GM12864 (cell line): ENCODE data around the gene CTNNA2.

ENCODE experiments used
- DNase-seq: peaks from one replicate; pipeline ENCODE4 v3.0.0-alpha.2; 2011; ENCODE audit warnings: low read depth
- H3K4me3 ChIP-seq: 2 replicates; pipeline ENCODE4 v1.5.1; 2011; ENCODE audit warnings: mild to moderate bottlenecking, low read depth, low read length, control low read depth
- TF ChIP-seq, protein P1 (sequence below): IDR thresholded peaks from 2 replicates; pipeline ENCODE4 v1.5.1; 2011; ENCODE audit warnings: low read depth, mild to moderate bottlenecking, moderate library complexity, low read length, control low read depth, inconsistent platforms; ENCODE audit errors: missing control alignments

The CTNNA2 gene

DNA sequence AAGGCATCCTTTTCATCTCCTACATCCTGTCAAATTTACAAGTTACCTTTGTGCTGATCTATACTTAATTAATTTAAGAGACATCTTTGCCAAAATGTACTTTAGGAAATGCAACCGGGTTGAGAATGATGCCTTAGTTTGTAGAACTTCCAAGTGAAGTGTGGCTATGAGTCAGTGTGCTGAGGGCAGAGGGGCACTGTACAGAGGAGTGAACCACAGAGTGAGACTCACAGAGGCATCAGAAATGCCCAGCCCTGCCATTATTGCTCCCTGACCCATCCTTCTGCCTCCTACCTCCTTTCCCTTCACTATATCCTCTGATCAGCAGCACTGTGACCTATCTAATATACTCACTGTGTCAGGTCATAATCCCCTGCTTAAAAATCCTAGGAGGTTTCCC lies 471.6 kb downstream of the CTNNA2 start:
- H3K4me3 ChIP-seq = no peak overlapping the region
- TF ChIP-seq, protein P1, sequence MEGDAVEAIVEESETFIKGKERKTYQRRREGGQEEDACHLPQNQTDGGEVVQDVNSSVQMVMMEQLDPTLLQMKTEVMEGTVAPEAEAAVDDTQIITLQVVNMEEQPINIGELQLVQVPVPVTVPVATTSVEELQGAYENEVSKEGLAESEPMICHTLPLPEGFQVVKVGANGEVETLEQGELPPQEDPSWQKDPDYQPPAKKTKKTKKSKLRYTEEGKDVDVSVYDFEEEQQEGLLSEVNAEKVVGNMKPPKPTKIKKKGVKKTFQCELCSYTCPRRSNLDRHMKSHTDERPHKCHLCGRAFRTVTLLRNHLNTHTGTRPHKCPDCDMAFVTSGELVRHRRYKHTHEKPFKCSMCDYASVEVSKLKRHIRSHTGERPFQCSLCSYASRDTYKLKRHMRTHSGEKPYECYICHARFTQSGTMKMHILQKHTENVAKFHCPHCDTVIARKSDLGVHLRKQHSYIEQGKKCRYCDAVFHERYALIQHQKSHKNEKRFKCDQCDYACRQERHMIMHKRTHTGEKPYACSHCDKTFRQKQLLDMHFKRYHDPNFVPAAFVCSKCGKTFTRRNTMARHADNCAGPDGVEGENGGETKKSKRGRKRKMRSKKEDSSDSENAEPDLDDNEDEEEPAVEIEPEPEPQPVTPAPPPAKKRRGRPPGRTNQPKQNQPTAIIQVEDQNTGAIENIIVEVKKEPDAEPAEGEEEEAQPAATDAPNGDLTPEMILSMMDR = no peak
- no peak for DNase-seq

DNA sequence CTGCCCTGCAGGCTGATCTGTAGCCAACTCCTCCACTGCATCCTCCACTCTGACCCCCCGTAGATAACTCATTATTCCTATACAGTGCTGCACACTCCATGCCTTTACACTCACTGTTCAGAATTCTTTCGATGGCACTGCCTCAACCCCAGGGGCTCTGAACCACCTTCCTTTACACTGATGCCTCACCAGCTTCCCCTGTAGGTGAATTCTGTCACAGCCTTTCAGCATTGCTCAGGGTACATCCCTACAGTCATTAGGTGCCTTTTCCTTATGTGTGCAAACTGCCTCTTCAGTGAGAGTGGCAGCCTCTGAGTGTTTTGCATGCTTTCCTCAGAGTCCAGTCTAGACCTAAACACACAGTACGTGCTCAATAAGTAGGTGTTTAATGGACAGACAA lies 472.3 kb downstream of the CTNNA2 start:
- H3K4me3 ChIP-seq = no peak overlapping the region
- TF ChIP-seq, protein P1 = no peak
- no peak for DNase-seq

DNA sequence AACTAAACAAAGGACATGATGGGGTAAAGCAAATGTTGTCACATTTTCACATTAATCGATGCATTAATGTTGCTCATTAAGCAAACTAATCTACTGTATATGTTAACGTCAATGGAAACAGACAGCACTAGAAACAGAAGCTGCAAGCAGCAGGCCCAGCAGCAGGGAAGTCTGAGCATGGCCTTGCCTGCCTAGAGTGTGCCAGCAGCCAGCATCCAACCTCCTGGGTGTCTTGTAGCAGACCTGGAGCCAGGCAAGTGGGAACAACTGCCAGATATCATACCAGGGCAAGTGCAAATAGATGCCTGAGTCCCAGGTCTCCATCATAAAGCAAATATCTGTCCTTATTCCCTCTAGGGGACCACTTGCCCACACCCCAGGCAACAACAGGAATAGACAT lies 472.7 kb downstream of the CTNNA2 start:
- H3K4me3 ChIP-seq = no peak overlapping the region
- DNase-seq = no peak
- TF ChIP-seq, protein P1 = no peak

DNA sequence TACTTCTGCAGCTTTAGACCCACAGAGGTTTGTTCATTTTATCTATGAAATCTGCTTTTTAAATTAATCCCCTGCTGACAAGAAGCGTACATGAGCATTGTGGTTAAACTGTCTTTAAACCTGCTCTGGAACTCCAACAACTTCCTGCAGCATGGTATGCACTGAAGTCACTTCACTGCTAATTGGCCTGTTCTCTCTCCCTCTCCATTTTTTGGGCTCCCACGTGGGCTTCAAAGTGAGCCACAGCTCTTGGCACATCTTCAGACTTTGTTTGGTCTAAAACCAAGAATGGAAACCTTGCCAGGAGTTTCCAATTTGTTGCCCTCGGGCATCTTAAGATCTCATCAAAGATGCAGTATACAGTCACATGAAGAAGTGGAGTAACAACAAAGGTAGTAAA lies 480.3 kb downstream of the CTNNA2 start:
- TF ChIP-seq, protein P1 = no peak
- DNase-seq = no peak
- H3K4me3 ChIP-seq = no peak overlapping the region

DNA sequence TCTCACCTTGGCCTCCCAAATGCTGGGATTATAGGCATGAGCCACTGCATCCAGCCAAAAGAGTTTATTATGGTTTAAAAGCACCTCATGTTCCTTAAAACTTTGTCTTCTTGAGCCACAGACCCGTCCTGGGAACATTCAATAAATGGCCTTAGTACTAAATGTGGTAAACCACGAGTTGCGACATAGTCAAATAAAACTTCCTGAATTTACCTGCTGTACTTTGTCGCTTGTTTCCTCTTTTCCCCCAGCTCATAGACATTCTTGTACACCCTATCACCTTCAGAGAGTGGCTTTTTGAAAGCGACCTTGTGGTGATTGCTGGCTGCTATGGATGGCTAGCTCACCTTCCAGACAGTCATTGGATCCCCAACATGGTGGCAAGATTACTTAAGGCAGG lies 481.3 kb downstream of the CTNNA2 start:
- no peak overlapping the region for H3K4me3 ChIP-seq
- TF ChIP-seq, protein P1 = no peak
- no peak for DNase-seq

DNA sequence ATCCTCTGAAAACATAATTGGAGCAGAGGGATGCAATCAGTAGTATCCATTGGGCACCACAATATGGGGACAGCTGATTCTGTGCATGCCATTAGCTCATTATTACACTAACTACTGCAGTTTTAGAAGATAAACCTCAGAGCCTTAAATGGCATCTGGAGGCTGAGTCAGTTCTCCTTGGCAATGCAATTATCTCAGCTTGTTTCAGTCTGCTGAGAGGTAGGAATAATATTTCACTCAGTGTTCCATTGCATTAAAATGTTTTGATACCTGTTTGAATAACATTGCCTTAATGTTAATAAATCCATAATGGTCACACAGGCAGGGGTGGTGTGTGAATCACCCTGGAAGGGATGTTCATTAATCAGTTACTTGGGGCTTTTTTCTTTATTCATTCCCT lies 482.1 kb downstream of the CTNNA2 start:
- TF ChIP-seq, protein P1 = no peak
- no peak for DNase-seq
- no peak overlapping the region for H3K4me3 ChIP-seq

DNA sequence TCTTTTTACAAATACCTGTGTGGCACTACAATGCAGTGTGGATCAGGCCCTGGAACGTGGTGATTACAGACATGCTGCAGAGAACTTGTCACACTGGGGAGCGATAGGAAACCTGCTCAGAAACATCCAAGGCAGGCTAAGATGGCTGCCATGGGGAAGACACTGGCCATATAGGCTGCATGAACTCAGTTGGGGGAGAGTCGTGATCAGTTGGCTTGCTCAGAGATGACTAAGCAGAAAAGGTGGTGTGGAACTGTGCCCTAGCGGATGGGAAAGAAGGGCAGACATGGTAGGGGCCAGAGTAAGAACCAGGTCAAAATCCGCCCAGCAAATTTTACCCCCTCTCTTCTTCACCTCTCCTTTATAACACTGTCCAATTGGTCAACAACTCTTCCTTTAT lies 483.9 kb downstream of the CTNNA2 start:
- DNase-seq = no peak
- H3K4me3 ChIP-seq = no peak overlapping the region
- TF ChIP-seq, protein P1 = no peak
